ENCODE results near the gene FAT1.

DNA sequence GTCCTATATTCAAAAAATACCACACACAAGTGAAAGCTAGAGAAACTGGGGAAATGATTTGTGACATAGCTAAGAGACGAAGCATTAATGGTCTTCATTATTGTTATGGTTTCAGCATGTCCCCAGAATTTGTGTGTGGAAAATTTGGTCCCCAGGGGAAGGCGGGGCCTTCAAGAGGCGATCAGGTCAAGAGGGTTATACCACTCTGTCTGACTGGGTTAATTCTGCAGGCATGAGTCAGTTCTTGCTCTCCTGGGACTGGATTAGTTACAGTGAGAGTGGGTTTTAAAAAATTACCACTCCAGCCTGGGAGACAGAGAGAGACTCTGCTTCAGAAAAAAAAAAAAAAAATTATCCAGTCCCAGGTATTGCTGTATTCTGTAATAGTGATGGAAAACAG, 166.2 kb downstream of the FAT1 start:
- TF ChIP-seq CTCF (conservative IDR thresholded peaks at IDR 0.05; ENCODE audit: low read depth, low read length) (no peak), EZH2 (IDR thresholded peaks at IDR 0.05; ENCODE audit: low read length, unreplicated experiment) (no peak), EZH2phosphoT487 (IDR thresholded peaks at IDR 0.05; ENCODE audit: borderline replicate concordance, low read length) (no peak)

Measured in PC-3 (cell line).